ENCODE data around the gene DGCR8. TPM values are rescaled to one million over a fixed set of nuclear protein-coding genes. Genes with fewer than 3 reads are reported as not detected.

The DGCR8 gene
- 10 to 100 TPM; 16.9 to 27.6 (median 25.5) TPM for total RNA-seq

- 0% methylated on average over 5 of the region's 100 CpGs; no CpG with 5 or more reads in 1 of the 2 donors for WGBS, 2 donors (ENCODE audit: low coverage in 1 of 2)
- ATAC-seq, result peak; percentile 97
These were observed at the start of gene DGCR8 for GRCh38 chr22:20079745-20080444. Gene DGCR8 (plus strand): TSS chr22:20080241. CDS start chr22:20085964, 5,723 bp downstream.

GRCh38 chr22:20031732-20032406 is 48.2 kb upstream of the DGCR8 start:
- TF ChIP-seq EP300 (IDR thresholded peaks at IDR 0.05) (no peak), CTCF (IDR thresholded peaks at IDR 0.05) (no peak), POLR2AphosphoS5 (IDR thresholded peaks at IDR 0.05) (no peak), POLR2A (IDR thresholded peaks at IDR 0.05) (no peak)
- Histone ChIP-seq H3K4me3 (no peak overlapping the region), H3K27ac (no peak overlapping the region), H3K9me3 (no peaks in the 10 kb centered on the region), H3K36me3 (peaks cover 0 to 23% of the 10 kb centered on the region in 2 donors), H3K27me3 (no peaks in the 10 kb centered on the region), H3K4me1 (peaks cover 0 to 28% (median 16%) of the 10 kb centered on the region in 3 donors)
- no peak for ATAC-seq
- WGBS, 2 donors (ENCODE audit: low coverage in 1 of 2), result 100% methylated on average over 1 of the region's 16 CpGs; no CpG with 5 or more reads in 1 of the 2 donors

More at GRCh38 chr22:20079745-20080444, at the start of gene DGCR8:
- H3K27ac ChIP-seq, result peak within 1 kb of the TSS; percentile 59 to 98 (median 92)
- no peaks in the 10 kb centered on the region for H3K27me3 ChIP-seq
- H3K9me3 ChIP-seq, result no peaks in the 10 kb centered on the region
- no peaks in the 10 kb centered on the region for H3K36me3 ChIP-seq
- peak; percentile 41 to 65 for TF ChIP-seq POLR2A (IDR thresholded peaks at IDR 0.05)
- TF ChIP-seq EP300 (IDR thresholded peaks at IDR 0.05), result no peak
- TF ChIP-seq CTCF (IDR thresholded peaks at IDR 0.05), result peak in 2 of 4 experiments; percentile 9 to 23
- peak; percentile 86 for TF ChIP-seq POLR2AphosphoS5 (IDR thresholded peaks at IDR 0.05)
- H3K4me1 ChIP-seq, result peaks cover 0 to 50% (median 37%) of the 10 kb centered on the region in 3 donors
- H3K4me3 ChIP-seq, result peak within 1 kb of the TSS; percentile 64 to 74

GRCh38 chr22:20032407-20032991 is 47.5 kb upstream of the DGCR8 start:
- WGBS, 2 donors (ENCODE audit: low coverage in 1 of 2), result no CpG with 5 or more reads among the region's 7 CpGs
- no peaks in the 10 kb centered on the region for H3K27me3 ChIP-seq
- H3K9me3 ChIP-seq, result no peaks in the 10 kb centered on the region
- H3K36me3 ChIP-seq, result peaks cover 0 to 24% of the 10 kb centered on the region in 2 donors
- TF ChIP-seq POLR2AphosphoS5 (IDR thresholded peaks at IDR 0.05) (no peak), EP300 (IDR thresholded peaks at IDR 0.05) (no peak), CTCF (IDR thresholded peaks at IDR 0.05) (no peak), POLR2A (IDR thresholded peaks at IDR 0.05) (no peak)
- peak overlapping the region in 2 of 4 donors; percentile 25 to 49 for H3K27ac ChIP-seq
- H3K4me1 ChIP-seq, result peaks cover 0 to 28% (median 16%) of the 10 kb centered on the region in 3 donors
- H3K4me3 ChIP-seq, result no peak overlapping the region
- no peak for ATAC-seq

- Histone ChIP-seq H3K27ac (peak overlapping the region in 2 of 4 donors; percentile 25 to 49), H3K36me3 (peaks cover 0 to 31% of the 10 kb centered on the region in 2 donors), H3K4me1 (peaks cover 0 to 28% (median 16%) of the 10 kb centered on the region in 3 donors), H3K9me3 (no peaks in the 10 kb centered on the region), H3K27me3 (no peaks in the 10 kb centered on the region), H3K4me3 (no peak overlapping the region)
- TF ChIP-seq EP300 (IDR thresholded peaks at IDR 0.05) (no peak), POLR2A (IDR thresholded peaks at IDR 0.05) (no peak), CTCF (IDR thresholded peaks at IDR 0.05) (no peak), POLR2AphosphoS5 (IDR thresholded peaks at IDR 0.05) (no peak)
- peak; percentile 32 for ATAC-seq
- 72% methylated on average over 6 of the region's 14 CpGs; no CpG with 5 or more reads in 1 of the 2 donors for WGBS, 2 donors (ENCODE audit: low coverage in 1 of 2)
These were observed 46.9 kb upstream of the DGCR8 start for GRCh38 chr22:20033045-20033706.
